LHCN-M2 (cell line): ENCODE results near the gene PUM2. TPM values are rescaled to one million over a fixed set of nuclear protein-coding genes. Genes with fewer than 3 reads are reported as not detected.

Experiments
- DNase-seq: peaks from one replicate; pipeline ENCODE4 v3.0.0-alpha.2; 2012; ENCODE audit warnings: low read depth
- total RNA-seq: library from RNA; depleted of rRNA; stranded (reverse); fragments of >200 nt; gene quantifications from 2 replicates; pipeline ENCODE4 v1.2.3, GENCODE V29; 2014

Gene PUM2
- total RNA-seq, 1 experiment from 2014 or later, result 27.4 TPM

DNA sequence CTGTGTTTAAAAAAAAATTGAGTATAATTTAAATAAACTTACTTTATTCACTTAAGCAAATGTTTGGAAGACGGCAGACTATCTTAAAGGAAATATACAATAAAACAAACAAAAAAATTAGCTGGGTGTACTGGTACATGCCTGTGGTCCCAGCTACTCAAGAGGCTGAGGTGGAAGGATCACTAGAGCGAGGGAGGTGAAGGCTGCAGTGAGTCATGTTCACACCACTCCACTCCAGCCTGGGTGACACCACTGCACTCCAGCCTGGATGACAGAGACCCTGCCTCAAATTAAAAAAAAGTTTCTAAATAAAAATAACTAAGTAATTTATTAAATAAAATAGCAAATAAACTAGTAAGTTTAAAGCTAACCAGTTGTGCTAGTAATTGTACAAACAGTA lies 7.5 kb downstream of the PUM2 start:
- DNase-seq, result no peak

DNA sequence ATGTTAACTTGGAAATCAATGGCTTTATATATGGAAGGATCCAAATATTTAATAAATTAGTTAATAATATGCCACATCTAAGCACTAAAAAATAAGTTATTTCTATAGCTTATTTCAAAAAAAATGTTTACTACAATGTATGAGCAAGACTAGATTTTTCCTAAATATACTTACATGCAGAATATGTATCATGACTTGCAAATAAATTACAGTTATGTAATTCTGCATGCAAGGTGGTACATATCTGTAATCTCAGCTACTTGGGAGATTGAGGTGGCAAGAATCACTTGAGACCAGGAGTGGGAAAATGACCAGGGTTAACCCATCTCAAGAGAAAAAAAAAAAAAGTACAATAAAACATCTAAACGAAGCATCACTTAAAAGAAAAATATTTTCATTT lies 11.6 kb downstream of the PUM2 start:
- no peak for DNase-seq

- peak; percentile 18 for DNase-seq
Measured at GRCh38 chr2:20334605-20335203, 15.9 kb downstream of the PUM2 start.

GRCh38 chr2:20333738-20334137 lies 16.9 kb downstream of the PUM2 start:
- DNase-seq, result no peak

DNA sequence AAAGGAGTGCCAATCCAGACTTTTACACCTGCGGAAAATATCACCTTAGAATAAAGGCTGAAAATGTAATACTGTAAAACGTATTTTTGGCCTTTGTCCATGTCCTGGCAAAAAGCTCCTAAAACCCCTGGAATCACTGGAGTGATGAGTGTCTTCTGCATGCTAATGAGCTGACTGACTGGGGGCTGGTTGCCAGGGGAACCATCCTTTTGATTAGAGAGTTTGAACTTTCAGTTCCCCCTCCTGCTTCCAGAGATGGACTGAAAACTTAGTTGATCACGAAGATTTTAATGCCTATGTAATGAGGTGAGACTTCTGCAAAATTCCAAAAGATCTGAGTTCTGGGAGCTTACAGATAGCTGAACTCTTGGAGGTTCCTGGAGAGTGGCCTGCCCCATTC lies 20.5 kb downstream of the PUM2 start:
- DNase-seq, result no peak

DNA sequence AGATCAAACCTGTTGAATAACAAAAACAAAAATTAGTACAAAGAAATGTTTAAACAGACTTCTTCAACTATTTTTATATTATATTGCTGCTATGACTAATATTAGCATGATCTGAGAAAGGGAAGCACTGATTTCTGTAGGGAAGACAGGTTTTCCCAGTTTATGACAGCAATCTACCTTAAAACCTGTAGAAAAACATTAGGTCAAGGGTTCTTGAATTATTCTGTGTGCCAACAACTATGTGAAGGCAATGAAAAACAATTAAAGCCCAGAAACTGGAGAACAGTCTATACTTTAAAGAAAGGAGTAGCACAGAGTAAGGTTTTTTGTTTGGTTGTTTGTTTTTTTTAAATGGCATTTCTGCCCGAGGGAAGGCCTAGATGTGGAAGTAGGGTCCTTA lies 23.3 kb downstream of the PUM2 start:
- DNase-seq, result no peak

DNA sequence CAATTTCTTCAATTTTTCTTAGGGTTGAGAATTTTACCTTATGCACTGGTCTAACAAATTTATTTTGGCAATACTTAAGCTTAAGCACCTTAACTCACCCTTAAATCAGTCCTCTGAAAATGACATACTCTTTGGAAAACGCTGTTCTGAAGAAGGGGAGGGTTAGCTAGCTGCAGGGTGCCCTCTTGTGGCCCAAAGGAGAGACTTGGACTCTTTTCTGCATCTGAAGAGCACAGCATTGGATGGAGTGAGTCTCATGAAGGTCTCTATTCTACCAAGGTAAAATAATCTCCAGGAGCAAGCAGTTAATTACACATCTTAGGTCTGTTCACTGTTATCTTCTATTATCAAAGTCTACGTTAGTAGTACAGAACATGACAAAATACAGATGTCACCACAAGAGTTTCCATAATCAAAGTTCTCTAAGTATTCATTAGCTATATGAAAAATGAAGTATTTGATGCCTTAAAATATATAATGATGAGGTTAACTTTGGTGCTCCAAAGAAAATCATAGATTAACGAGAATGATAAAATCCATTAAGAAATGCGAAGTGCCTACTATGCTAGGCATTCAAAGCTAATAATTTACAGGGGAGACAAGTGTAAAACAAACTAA lies 24.4 kb downstream of the PUM2 start:
- DNase-seq, result peak; percentile 40

- DNase-seq, result no peak
Measured at GRCh38 chr2:20322527-20323300, 27.9 kb downstream of the PUM2 start.

GRCh38 chr2:20317690-20318089 lies 33.0 kb downstream of the PUM2 start:
- DNase-seq, result no peak

GRCh38 chr2:20317197-20317596 lies 33.4 kb downstream of the PUM2 start:
- no peak for DNase-seq

DNA sequence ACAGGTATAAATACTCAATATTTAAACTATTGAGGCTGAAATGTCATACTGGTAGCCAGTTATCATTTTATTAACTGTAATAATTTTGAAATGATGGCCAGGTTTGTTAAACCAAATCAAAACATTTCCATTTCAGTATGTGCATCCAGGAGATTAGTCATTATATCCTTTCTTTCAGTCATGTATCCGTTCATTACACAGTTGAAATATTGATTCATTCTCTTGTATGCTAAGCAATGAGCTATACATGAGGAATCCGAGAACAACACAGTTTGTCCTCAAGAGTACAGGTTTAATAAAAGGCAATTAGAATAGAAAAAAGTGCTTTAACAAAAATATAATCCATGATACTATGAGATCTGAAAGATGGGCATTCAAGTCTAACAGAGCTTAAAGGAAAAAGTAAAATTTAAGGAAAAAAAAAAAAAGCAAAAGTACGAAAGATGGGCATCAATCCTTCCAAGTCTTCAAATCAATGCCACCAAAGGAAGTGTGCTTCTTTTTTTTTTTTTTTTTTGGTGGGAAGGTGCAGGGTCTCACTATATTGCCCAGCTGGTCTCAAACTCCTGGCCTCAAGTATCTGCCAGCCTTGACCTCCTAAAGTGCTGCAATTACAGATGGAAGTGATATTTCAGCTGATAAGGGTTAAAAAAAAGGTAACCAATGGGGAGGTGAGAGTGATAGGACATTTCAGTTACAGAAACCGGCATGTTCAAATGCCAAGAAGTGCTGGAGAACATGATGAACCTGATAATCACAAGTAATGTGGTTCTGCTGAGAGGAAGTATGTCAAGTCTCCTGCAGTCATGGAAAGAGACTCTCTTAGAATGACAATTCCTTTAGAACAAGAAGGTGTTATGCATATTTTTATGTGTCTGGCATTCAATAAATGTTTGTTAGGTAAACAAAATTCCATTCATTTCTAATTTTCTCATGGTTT lies 35.8 kb downstream of the PUM2 start:
- no peak for DNase-seq

GRCh38 chr2:20313659-20314058 lies 37.0 kb downstream of the PUM2 start:
- peak; percentile 71 for DNase-seq

DNA sequence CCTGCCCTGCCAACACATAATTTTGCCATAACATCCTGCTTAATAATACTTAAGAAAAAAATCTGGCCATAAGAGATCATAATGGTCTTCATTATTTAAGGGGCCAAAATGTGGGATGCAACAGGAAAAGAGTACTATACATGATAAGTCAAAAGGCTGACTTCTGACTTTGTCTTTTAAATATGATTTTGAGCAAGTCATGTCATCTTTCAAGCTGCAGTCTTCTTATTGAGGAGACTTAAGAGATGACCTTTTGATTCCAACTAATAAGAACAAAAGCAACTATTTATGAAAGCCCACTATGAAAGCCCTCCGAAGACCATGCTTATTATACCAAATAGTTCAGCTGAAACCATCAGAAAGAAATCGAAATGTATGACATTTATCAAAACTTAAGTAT lies 41.6 kb downstream of the PUM2 start:
- DNase-seq, result no peak

- DNase-seq, result no peak
Measured at GRCh38 chr2:20307311-20307710, 43.3 kb downstream of the PUM2 start.

DNA sequence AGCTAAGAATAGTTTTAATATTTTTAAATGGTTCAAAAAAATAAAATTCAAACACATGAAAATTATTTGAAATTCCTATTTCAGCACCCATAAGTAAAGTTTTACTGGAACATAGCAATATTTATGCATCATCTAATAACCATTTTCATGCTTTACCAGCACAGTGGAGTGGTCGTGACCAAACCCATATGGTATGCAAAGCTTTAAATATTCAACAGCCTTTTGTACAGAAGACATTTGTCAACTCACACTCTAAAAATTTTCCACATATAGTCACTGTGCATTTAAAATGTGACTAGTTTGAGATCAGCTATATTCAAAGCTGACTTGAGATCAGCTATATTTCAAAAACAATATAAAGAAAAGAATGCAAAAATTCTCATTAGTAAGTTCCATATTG lies 46.2 kb downstream of the PUM2 start:
- DNase-seq, result peak; percentile 32

DNA sequence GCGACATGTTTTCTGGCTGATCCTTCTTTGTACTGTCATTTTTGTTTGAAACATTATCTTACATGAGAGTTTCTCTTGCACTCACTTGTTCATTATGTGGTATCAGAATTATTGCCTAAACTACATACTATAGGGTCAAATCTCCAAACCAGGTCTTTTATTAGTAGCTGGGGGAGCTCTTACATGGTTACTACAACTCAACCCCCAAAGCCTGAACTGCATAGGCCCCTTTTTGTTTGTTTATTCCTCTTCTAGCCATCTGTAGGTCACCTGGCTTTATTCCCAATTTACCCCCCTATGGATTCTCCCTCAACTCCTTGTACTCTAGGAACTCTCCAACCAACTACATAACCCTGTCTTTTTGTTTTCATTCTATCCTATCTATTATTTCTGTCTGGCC lies 46.7 kb downstream of the PUM2 start:
- no peak for DNase-seq

DNA sequence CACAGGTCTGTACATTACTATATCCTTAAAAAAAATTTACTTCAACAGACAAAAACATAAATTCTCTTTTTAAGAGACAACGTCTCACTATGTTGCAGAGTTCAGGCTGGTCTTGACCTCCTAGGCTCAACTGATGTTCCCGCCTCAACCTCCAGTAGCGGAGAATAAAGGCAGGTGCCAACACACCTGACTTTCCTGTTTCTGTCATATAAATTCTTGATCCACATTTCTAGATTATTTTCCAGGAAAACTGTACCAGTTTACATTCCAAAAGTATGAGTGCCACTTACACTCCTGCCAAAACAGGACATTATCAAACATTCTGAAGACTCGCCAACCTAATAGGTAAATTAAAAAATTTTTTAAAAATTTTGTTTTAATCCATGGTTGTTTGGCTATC lies 48.6 kb downstream of the PUM2 start:
- DNase-seq, result no peak

DNA sequence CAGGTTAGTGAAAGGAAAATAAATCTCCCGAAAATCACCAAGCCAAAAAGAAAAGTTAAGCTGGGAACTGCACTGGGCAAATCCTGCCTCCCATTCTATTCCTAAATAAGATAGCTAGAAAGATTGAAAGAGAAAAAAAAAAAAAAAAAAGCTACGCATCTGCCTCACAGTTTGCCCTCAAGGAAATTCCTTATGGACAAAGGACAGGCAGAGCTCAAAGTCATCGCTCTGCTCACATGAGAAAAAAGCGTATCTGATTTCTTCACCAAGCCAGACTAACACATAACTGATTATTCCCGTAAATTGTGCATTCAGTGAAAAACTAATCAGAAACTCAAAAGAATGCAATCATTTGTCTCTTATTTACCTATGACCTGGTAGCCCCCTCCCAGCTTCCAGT lies 50.0 kb downstream of the PUM2 start:
- no peak for DNase-seq

- DNase-seq, result no peak
Measured at GRCh38 chr2:20299113-20299512, 51.5 kb downstream of the PUM2 start.

GRCh38 chr2:20294231-20294630 lies 56.4 kb downstream of the PUM2 start:
- DNase-seq, result no peak

- no peak for DNase-seq
Measured at GRCh38 chr2:20292984-20293383, 57.7 kb downstream of the PUM2 start.

DNA sequence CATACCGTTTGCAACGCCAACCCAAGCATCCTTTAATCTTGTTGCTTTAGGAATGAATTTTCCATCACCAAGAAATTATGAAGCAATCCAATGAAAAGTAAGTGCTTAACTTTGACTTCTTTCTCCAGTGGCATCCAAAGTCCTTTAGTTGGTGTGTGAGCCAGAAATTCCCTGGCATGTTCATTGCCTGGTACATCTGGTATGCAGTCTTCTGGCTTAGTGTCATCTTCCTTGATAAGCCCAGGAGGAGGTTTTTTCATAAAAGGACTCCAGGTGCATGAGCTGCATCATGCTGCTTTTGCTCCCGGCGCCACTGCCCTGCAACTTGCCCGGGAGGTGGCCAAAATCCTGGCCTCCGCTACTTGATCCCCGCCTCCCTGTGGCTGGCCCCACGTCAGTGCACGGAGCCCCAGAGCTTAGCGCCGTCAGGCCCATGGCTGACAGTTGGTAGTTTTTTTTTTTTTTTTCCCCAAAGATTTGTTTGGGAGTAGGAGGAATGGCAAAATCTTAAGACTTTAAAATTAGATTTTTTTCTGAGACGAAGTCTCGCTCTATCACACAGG lies 58.7 kb downstream of the PUM2 start:
- no peak for DNase-seq
